IMR-90 (cell line): ENCODE measurements around the gene CERK. TPM values are rescaled to one million over a fixed set of nuclear protein-coding genes. Genes with fewer than 3 reads are reported as not detected.

ENCODE experiments used
- ATAC-seq: fragments of 200-7000 bp; cut with Tn5 transposase; 2 replicates; pipeline ENCODE4 v1.9.1; 2020; ENCODE audit warnings: low read depth, mild to moderate bottlenecking, moderate library complexity
- BruUV-seq: library from RNA; stranded (reverse); fragments of 400-500 nt; replicated peaks from 2 replicates; lab custom pipeline; 2021; lab: Mats Ljungman, UMichigan
- CTCF ChIA-PET: fragments of 300-600 bp; formaldehyde crosslinking; extraction: SDS; loops from one replicate; lab custom pipeline; 2021; ENCODE audit warnings: antibody characterized with exemption; lab: Yijun Ruan, JAX
- POLR2A ChIA-PET: fragments of 300-600 bp; sonication (Branson Sonifier 250); formaldehyde crosslinking; loops from one replicate; lab custom pipeline; 2022; ENCODE audit warnings: antibody characterized with exemption; ENCODE audit not compliant: unreplicated experiment; lab: Charles Lee
- DNase-seq: peaks from one replicate; pipeline ENCODE4 v3.0.0; 2013
- H2AFZ ChIP-seq: replicated peaks from 2 replicates; pipeline ENCODE3; 2013; ENCODE audit warnings: low read length, mild to moderate bottlenecking; ENCODE audit not compliant: poor library complexity
- H2AK5ac ChIP-seq: 2 replicates; pipeline ENCODE4 v1.6.1; 2013; ENCODE audit warnings: low read depth, low read length, inconsistent platforms
- H2AK9ac ChIP-seq: replicated peaks from 2 replicates; pipeline ENCODE3; 2013; ENCODE audit warnings: mild to moderate bottlenecking, low read depth, low read length, moderate library complexity; ENCODE audit not compliant: poor library complexity
- H2BK120ac ChIP-seq: 2 replicates; pipeline ENCODE4 v1.6.1; 2013; ENCODE audit warnings: low read depth, low read length, inconsistent platforms
- H2BK15ac ChIP-seq: 3 replicates; pipeline ENCODE4 v1.6.1; 2013; ENCODE audit warnings: low read depth, low read length, inconsistent platforms
- H2BK20ac ChIP-seq: 2 replicates; pipeline ENCODE4 v1.6.1; 2013; ENCODE audit warnings: low read depth, mild to moderate bottlenecking, inconsistent platforms, low read length, moderate library complexity
- H2BK5ac ChIP-seq: 2 replicates; pipeline ENCODE4 v1.6.1; 2013; ENCODE audit warnings: mild to moderate bottlenecking, low read depth, low read length, inconsistent platforms; ENCODE audit not compliant: poor library complexity, severe bottlenecking
- H3K14ac ChIP-seq: replicated peaks from 2 replicates; pipeline ENCODE4 v1.6.1; 2013; ENCODE audit warnings: low read depth, low read length, inconsistent platforms
- H3K18ac ChIP-seq: 2 replicates; pipeline ENCODE4 v1.6.1; 2013; ENCODE audit warnings: low read depth, low read length, control low read depth
- H3K23ac ChIP-seq: 2 replicates; pipeline ENCODE4 v1.6.1; 2013; ENCODE audit warnings: low read depth, low read length, inconsistent platforms
- H3K27ac ChIP-seq: 2 replicates; pipeline ENCODE4 v1.5.1; 2013; ENCODE audit warnings: mild to moderate bottlenecking, control low read depth, low read length; ENCODE audit not compliant: insufficient read depth
- H3K27me3 ChIP-seq: 2 replicates; pipeline ENCODE4 v1.6.1; 2013; ENCODE audit warnings: low read length; ENCODE audit not compliant: control insufficient read depth, insufficient read depth
- H3K36me3 ChIP-seq: 2 replicates; pipeline ENCODE4 v1.6.1; 2013; ENCODE audit warnings: low read length, mixed read lengths; ENCODE audit not compliant: control insufficient read depth, insufficient read depth
- H3K4ac ChIP-seq: 2 replicates; pipeline ENCODE4 v1.6.1; 2013; ENCODE audit warnings: low read depth, low read length, inconsistent platforms
- H3K4me1 ChIP-seq: 2 replicates; pipeline ENCODE4 v1.6.1; 2013; ENCODE audit warnings: low read length, mixed read lengths; ENCODE audit not compliant: control insufficient read depth, insufficient read depth
- H3K4me2 ChIP-seq: 2 replicates; pipeline ENCODE4 v1.6.1; 2013; ENCODE audit warnings: low read depth, mild to moderate bottlenecking, control low read depth, low read length, moderate library complexity
- H3K4me3 ChIP-seq: 2 replicates; pipeline ENCODE4 v1.5.1; 2013; ENCODE audit warnings: low read depth, mild to moderate bottlenecking, control low read depth, low read length, moderate library complexity; ENCODE audit not compliant: insufficient read depth
- H3K56ac ChIP-seq: 2 replicates; pipeline ENCODE4 v1.6.1; 2013; ENCODE audit warnings: low read length, inconsistent platforms; ENCODE audit not compliant: insufficient read depth; ENCODE audit errors: extremely low read depth
- H3K79me1 ChIP-seq, 2 experiments: 2 replicates each; pipeline ENCODE4 v1.6.1; 2013; ENCODE audit warnings: low read length in 2 of 2, inconsistent platforms in 1 of 2, low read depth in 1 of 2
- H3K9ac ChIP-seq: 2 replicates; pipeline ENCODE4 v1.6.1; 2013; ENCODE audit warnings: low read depth, low read length, control low read depth
- H3K9me1 ChIP-seq: 2 replicates; pipeline ENCODE4 v1.6.1; 2013; ENCODE audit warnings: low read length, inconsistent platforms; ENCODE audit not compliant: insufficient read depth
- H3K9me3 ChIP-seq: 2 replicates; pipeline ENCODE4 v1.6.1; 2013; ENCODE audit warnings: low read length; ENCODE audit not compliant: control insufficient read depth, insufficient read depth
- H4K20me1 ChIP-seq: 2 replicates; pipeline ENCODE4 v1.6.1; 2013; ENCODE audit warnings: low read length, inconsistent platforms; ENCODE audit not compliant: insufficient read depth
- H4K5ac ChIP-seq: 2 replicates; pipeline ENCODE4 v1.6.1; 2013; ENCODE audit warnings: mild to moderate bottlenecking, low read depth, low read length, control low read depth
- H4K8ac ChIP-seq, 2 experiments: 2 replicates each; pipeline ENCODE4 v1.6.1; 2013; ENCODE audit warnings: low read depth in 2 of 2, low read length in 2 of 2, control low read depth in 1 of 2, inconsistent platforms in 1 of 2
- H4K91ac ChIP-seq: 2 replicates; pipeline ENCODE4 v1.6.1; 2013; ENCODE audit warnings: low read depth, low read length, inconsistent platforms; ENCODE audit not compliant: insufficient read depth
- BHLHE40 ChIP-seq: fragments of 150-350 bp; IDR thresholded peaks from 2 replicates; pipeline ENCODE4 v1.6.1; 2016; ENCODE audit warnings: mild to moderate bottlenecking, low read depth, low read length
- CEBPB ChIP-seq: IDR thresholded peaks from 2 replicates; pipeline ENCODE4 v1.6.1; 2012; ENCODE audit warnings: low read depth, low read length, improper control_type of control experiment
- CHD1 ChIP-seq: IDR thresholded peaks from 2 replicates; pipeline ENCODE4 v1.6.1; 2012; ENCODE audit warnings: low read depth, low read length, improper control_type of control experiment
- FOS ChIP-seq: fragments of 150-350 bp; IDR thresholded peaks from 2 replicates; pipeline ENCODE4 v1.6.1; 2016; ENCODE audit warnings: low read depth, low read length
- MAZ ChIP-seq: IDR thresholded peaks from 2 replicates; pipeline ENCODE4 v1.6.1; 2012; ENCODE audit warnings: low read depth, mild to moderate bottlenecking, low read length, improper control_type of control experiment, moderate library complexity, borderline replicate concordance
- MXI1 ChIP-seq: IDR thresholded peaks from 2 replicates; pipeline ENCODE4 v1.6.1; 2012; ENCODE audit warnings: low read depth, mild to moderate bottlenecking, low read length, moderate library complexity, borderline replicate concordance
- NFE2L2 ChIP-seq: fragments of 150-350 bp; IDR thresholded peaks from 2 replicates; pipeline ENCODE4 v1.6.1; 2016; ENCODE audit warnings: low read depth, mild to moderate bottlenecking, low read length
- POLR2A ChIP-seq: IDR thresholded peaks from 2 replicates; pipeline ENCODE4 v1.6.1; 2012; ENCODE audit warnings: mild to moderate bottlenecking, low read depth, low read length
- RCOR1 ChIP-seq: IDR thresholded peaks from 2 replicates; pipeline ENCODE4 v1.6.1; 2012; ENCODE audit warnings: mild to moderate bottlenecking, low read length, improper control_type of control experiment; ENCODE audit not compliant: insufficient replicate concordance
- RFX5 ChIP-seq: IDR thresholded peaks from 2 replicates; pipeline ENCODE4 v1.8.0; 2012; ENCODE audit warnings: low read depth, mild to moderate bottlenecking, low read length, moderate library complexity
- SMC3 ChIP-seq: fragments of 150-350 bp; IDR thresholded peaks from 2 replicates; pipeline ENCODE4 v1.6.1; 2016; ENCODE audit warnings: low read depth, mild to moderate bottlenecking, antibody characterized with exemption, low read length, moderate library complexity
- WGBS, 2 experiments: methylation state at CpG; one replicate each; pipeline versions ENCODE4 v1.1.5 to v1.1.7; 2013; ENCODE audit warnings: missing lambda C conversion rate in 2 of 2; ENCODE audit not compliant: insufficient read length in 1 of 2; ENCODE audit errors: extremely low coverage in 2 of 2; 5-methylcytosine and 5-hydroxymethylcytosine counted together
- dilution Hi-C: fragments of 300-500 bp; cut with HindIII; formaldehyde crosslinking; loops from one replicate; pipeline ENCODE4 v1.14.3; 2018; ENCODE audit warnings: low sequenced_read_pairs; ENCODE audit not compliant: unreplicated experiment
- in situ Hi-C: fragments of 300-500 bp; cut with MboI; formaldehyde crosslinking; loops from 3 replicates; pipeline ENCODE4 v1.14.3; 2019; ENCODE audit warnings: low sequenced_read_pairs, inconsistent platforms, mixed read lengths
- intact Hi-C: fragments of 100-400 bp; cut with micrococcal nuclease; formaldehyde crosslinking; loops from 2 replicates; pipeline ENCODE4 v1.10.0; 2022
- polyA plus RNA-seq, 3 experiments: library from polyadenylated mRNA; depleted of rRNA; stranded (reverse); fragments of >200 nt; gene quantifications; 2 replicates each; pipeline ENCODE4 v1.2.3, GENCODE V29; 2012; ENCODE audit warnings: low replicate concordance in 1 of 3
- total RNA-seq: library from RNA; depleted of rRNA; stranded (reverse); fragments of >200 nt; gene quantifications from 2 replicates; pipeline ENCODE4 v1.2.3, GENCODE V29; 2012
- TF ChIP-seq, protein P1 (sequence below): fragments of 150-350 bp; IDR thresholded peaks from 2 replicates; pipeline ENCODE4 v1.6.1; 2016; ENCODE audit warnings: low read depth, mild to moderate bottlenecking, low read length, moderate library complexity, borderline replicate concordance
- TF ChIP-seq, protein P2 (sequence below): fragments of 150-350 bp; IDR thresholded peaks from 2 replicates; pipeline ENCODE4 v1.6.1; 2017; ENCODE audit warnings: mild to moderate bottlenecking, antibody characterized with exemption, low read length, low read depth
- TF ChIP-seq, protein P3 (sequence below): conservative IDR thresholded peaks from 2 replicates; pipeline ENCODE4 v1.5.1; 2012; ENCODE audit warnings: mild to moderate bottlenecking, low read depth, low read length, improper control_type of control experiment

The CERK gene
- total and polyA plus RNA-seq, 2 of the 4 experiments (the other 2 are of a cell fraction): 25.3 to 38.7 TPM

DNA sequence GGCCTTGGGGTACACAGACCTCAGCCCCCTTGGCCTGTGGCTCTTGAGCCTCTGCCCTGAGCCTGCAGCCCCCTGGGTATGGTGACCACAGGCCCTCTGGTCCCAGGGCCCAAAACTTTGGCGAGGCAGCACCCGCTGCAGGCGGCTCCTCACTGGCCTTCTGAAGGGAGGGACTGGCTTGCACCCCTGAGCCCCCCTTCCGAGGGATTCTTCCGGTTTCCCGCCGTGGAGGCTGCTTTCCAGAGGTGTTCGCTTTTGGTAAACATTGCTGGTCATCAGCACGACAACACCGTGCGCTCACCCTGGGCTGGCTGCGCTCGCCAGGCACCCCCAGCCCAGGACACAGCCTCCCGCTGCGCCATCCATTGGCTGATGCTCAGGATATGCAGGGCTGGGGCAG, 75.8 kb downstream of the CERK start:
- Histone ChIP-seq H3K23ac (no peak overlapping the region), H3K9me3 (no peaks in the 10 kb centered on the region), H3K9ac (no peak overlapping the region), H4K20me1 (no peaks in the 10 kb centered on the region; the same call in 1 of the 2 replicates), H3K18ac (no peak overlapping the region), H2BK15ac (no peak overlapping the region), H3K79me1 (no peaks in the 10 kb centered on the region), H3K4me2 (no peak overlapping the region), H3K4me1 (peaks cover 2% of the 10 kb centered on the region; the same call in 1 of the 2 replicates), H2BK20ac (no peak overlapping the region), H3K27me3 (no peaks in the 10 kb centered on the region), H2AK9ac (peak overlapping the region; percentile 23), H4K8ac (no peak overlapping the region), H2BK5ac (no peak overlapping the region), H4K5ac (no peak overlapping the region), H4K91ac (no peak overlapping the region), H3K4me3 (no peak overlapping the region), H3K14ac (no peak overlapping the region), H3K9me1 (peaks cover 2% of the 10 kb centered on the region; the same call in 1 of the 2 replicates), H2BK120ac (no peak overlapping the region), H2AFZ (no peak overlapping the region), H2AK5ac (no peak overlapping the region), H3K27ac (no peak overlapping the region), H3K36me3 (peaks cover 37% of the 10 kb centered on the region; the same call in 1 of the 2 replicates), H3K4ac (no peak overlapping the region), H3K56ac (no peak overlapping the region)
- BruUV-seq: no TSS peak
- dilution Hi-C loops (no loop called here), in situ Hi-C loops (no loop called here), intact Hi-C loops (no loop called here)
- ChIA-PET POLR2A (no interaction called here), CTCF (no interaction called here)
- TF ChIP-seq POLR2A (no peak), FOS (no peak), SMC3 (no peak), RCOR1 (no peak), CEBPB (no peak), CHD1 (no peak), BHLHE40 (no peak), RFX5 (no peak), MXI1 (no peak), NFE2L2 (no peak), MAZ (no peak)
- TF ChIP-seq, protein P1, sequence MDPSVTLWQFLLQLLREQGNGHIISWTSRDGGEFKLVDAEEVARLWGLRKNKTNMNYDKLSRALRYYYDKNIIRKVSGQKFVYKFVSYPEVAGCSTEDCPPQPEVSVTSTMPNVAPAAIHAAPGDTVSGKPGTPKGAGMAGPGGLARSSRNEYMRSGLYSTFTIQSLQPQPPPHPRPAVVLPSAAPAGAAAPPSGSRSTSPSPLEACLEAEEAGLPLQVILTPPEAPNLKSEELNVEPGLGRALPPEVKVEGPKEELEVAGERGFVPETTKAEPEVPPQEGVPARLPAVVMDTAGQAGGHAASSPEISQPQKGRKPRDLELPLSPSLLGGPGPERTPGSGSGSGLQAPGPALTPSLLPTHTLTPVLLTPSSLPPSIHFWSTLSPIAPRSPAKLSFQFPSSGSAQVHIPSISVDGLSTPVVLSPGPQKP: no peak
- TF ChIP-seq, protein P2, sequence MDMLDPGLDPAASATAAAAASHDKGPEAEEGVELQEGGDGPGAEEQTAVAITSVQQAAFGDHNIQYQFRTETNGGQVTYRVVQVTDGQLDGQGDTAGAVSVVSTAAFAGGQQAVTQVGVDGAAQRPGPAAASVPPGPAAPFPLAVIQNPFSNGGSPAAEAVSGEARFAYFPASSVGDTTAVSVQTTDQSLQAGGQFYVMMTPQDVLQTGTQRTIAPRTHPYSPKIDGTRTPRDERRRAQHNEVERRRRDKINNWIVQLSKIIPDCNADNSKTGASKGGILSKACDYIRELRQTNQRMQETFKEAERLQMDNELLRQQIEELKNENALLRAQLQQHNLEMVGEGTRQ: no peak
- TF ChIP-seq, protein P3, sequence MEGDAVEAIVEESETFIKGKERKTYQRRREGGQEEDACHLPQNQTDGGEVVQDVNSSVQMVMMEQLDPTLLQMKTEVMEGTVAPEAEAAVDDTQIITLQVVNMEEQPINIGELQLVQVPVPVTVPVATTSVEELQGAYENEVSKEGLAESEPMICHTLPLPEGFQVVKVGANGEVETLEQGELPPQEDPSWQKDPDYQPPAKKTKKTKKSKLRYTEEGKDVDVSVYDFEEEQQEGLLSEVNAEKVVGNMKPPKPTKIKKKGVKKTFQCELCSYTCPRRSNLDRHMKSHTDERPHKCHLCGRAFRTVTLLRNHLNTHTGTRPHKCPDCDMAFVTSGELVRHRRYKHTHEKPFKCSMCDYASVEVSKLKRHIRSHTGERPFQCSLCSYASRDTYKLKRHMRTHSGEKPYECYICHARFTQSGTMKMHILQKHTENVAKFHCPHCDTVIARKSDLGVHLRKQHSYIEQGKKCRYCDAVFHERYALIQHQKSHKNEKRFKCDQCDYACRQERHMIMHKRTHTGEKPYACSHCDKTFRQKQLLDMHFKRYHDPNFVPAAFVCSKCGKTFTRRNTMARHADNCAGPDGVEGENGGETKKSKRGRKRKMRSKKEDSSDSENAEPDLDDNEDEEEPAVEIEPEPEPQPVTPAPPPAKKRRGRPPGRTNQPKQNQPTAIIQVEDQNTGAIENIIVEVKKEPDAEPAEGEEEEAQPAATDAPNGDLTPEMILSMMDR: no peak
- DNase-seq (no peak), ATAC-seq (no peak)
- 77% methylated on average over 12 of the region's 15 CpGs; no CpG with 5 or more reads in 1 of the 2 experiments for WGBS, 2 experiments
